Gastrocnemius medialis (tissue), 4 donors: Measurements from ENCODE around the gene GDF10. TPM values are rescaled to one million over a fixed set of nuclear protein-coding genes. Genes with fewer than 3 reads are reported as not detected.

Experiments used
- ATAC-seq, 2 donors: fragments of 150-250 bp; one replicate each; pipeline ENCODE4 v1.9.1; 2016
- DNase-seq, 2 donors: peaks; one replicate each; pipeline ENCODE4 v3.0.0-alpha.2; 2019
- H3K27ac ChIP-seq, 4 donors: fragments of 200-600 bp; sonication (generic); 1 replicate in 1 of 4; 2 replicates in 3 of 4; pipeline ENCODE4 v1.5.1; 2016 to 2018; ENCODE audit warnings: mild to moderate bottlenecking in 2 of 4, moderate library complexity in 1 of 4
- H3K27me3 ChIP-seq, 3 donors: fragments of 200-600 bp; sonication (generic) in 2 of 3; 1 replicate in 1 of 3; 2 replicates in 2 of 3; pipeline versions ENCODE4 v1.5.1 to v1.6.0; 2016 to 2019; ENCODE audit warnings: mild to moderate bottlenecking in 1 of 3, moderate library complexity in 1 of 3
- H3K36me3 ChIP-seq, 2 donors: fragments of 200-600 bp; sonication (generic) in 1 of 2; one replicate each; pipeline ENCODE4 v1.5.1; 2017 to 2018
- H3K4me1 ChIP-seq, 2 donors: fragments of 200-600 bp; sonication (generic) in 1 of 2; one replicate each; pipeline ENCODE4 v1.5.1; 2016 to 2017; ENCODE audit warnings: mild to moderate bottlenecking in 2 of 2
- H3K4me3 ChIP-seq, 4 donors: fragments of 200-600 bp; sonication (generic) in 3 of 4; 1 replicate in 1 of 4; 2 replicates in 3 of 4; pipeline ENCODE4 v1.5.1; 2016 to 2019; ENCODE audit warnings: mild to moderate bottlenecking in 2 of 4
- H3K9me3 ChIP-seq, 3 donors: fragments of 200-600 bp; sonication (generic) in 2 of 3; 1 replicate in 1 of 3; 2 replicates in 2 of 3; pipeline ENCODE4 v1.5.1; 2016 to 2019
- CTCF ChIP-seq, 5 experiments: fragments of 450-650 bp in 3 of 5; fragments of 200-600 bp in 2 of 5; sonication (generic) in 2 of 5; IDR thresholded peaks in 4 of 5; conservative IDR thresholded peaks in 1 of 5; 1 replicate in 4 of 5; 2 replicates in 1 of 5; pipeline ENCODE4 v1.5.1; 2016 to 2019; ENCODE audit warnings: antibody characterized with exemption in 5 of 5, mild to moderate bottlenecking in 3 of 5, moderate library complexity in 3 of 5
- POLR2A ChIP-seq, 2 donors: fragments of 450-650 bp; IDR thresholded peaks; one replicate each; pipeline ENCODE4 v1.6.1; 2017; ENCODE audit warnings: antibody characterized with exemption in 2 of 2, mild to moderate bottlenecking in 2 of 2, moderate library complexity in 2 of 2
- in situ Hi-C, 4 donors: fragments of 200-750 bp; cut with MboI; loops; one replicate each; pipeline versions ENCODE4 v1.15.0 to v1.8.0; 2017; ENCODE audit warnings: low sequenced_read_pairs in 4 of 4
- intact Hi-C: fragments of 100-400 bp; cut with DNase I; formaldehyde crosslinking; loops from one replicate; pipeline ENCODE4 v1.15.1; 2023; ENCODE audit warnings: low total_unique reads
- total RNA-seq, 4 donors: library from RNA; depleted of rRNA; stranded (reverse); fragments of >200 nt; gene quantifications; one replicate each; pipeline versions ENCODE4 v1.1.0 to v1.2.3, GENCODE V29; 2016

The GDF10 gene
- total RNA-seq, 4 donors from 2014 or later: 0.20 to 0.72 (median 0.36) TPM

DNA sequence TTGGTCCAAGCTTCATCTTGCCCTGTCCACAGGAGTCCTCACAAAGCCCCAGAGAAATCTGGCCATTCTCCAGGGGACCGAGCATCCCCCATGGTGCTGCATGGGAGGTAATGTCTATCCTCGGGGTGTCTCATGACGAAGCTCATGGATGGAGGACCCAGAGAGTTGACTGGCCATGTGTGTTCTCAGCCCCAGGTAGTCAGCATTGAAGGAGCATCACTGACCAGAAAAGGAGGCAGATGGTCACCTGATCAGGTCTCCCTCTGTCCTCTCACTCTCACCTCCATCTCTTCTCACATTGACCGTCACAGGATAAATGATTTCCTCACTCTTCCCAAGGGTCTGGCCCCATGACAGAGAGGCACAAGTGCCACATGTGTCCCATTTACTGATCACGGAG, 33.4 kb upstream of the GDF10 start:
- no peak overlapping the region for H3K27ac ChIP-seq
- H3K27me3 ChIP-seq: no peaks in the 10 kb centered on the region
- no peaks in the 10 kb centered on the region for H3K9me3 ChIP-seq
- H3K4me3 ChIP-seq: no peak overlapping the region
- intact Hi-C loops (no loop called here), in situ Hi-C loops (no loop called here)
- no peaks in the 10 kb centered on the region for H3K4me1 ChIP-seq
- H3K36me3 ChIP-seq: no peaks in the 10 kb centered on the region
- DNase-seq (no peak), ATAC-seq (no peak)
- TF ChIP-seq CTCF (IDR thresholded peaks at IDR 0.05 in 4 of 5, conservative IDR thresholded peaks at IDR 0.05 in 1 of 5) (no peak), POLR2A (IDR thresholded peaks at IDR 0.05) (no peak)

- no peak for ATAC-seq
- in situ Hi-C loops: no loop called here
Observed at GRCh38 chr10:47268696-47269095, 31.3 kb upstream of the GDF10 start.

GRCh38 chr10:47269294-47269693, 30.7 kb upstream of the GDF10 start:
- in situ Hi-C loops: no loop called here
- no peak overlapping the region for H3K27ac ChIP-seq
- H3K4me3 ChIP-seq: no peak overlapping the region
- no peaks in the 10 kb centered on the region for H3K27me3 ChIP-seq
- no peaks in the 10 kb centered on the region for H3K9me3 ChIP-seq
- intact Hi-C loops: loop anchor here (1.0 kb wide), 1 partner anchor 222 kb away; no protein-coding TSS in a partner anchor
- TF ChIP-seq POLR2A (IDR thresholded peaks at IDR 0.05): no peak
- peak in 3 of 5 experiments; percentile 22 to 52 (median 36) for TF ChIP-seq CTCF (IDR thresholded peaks at IDR 0.05 in 4 of 5, conservative IDR thresholded peaks at IDR 0.05 in 1 of 5)
- H3K4me1 ChIP-seq: no peaks in the 10 kb centered on the region
- ATAC-seq: peak; percentile 75 to 80
- no peaks in the 10 kb centered on the region for H3K36me3 ChIP-seq
- no peak for DNase-seq

More at GRCh38 chr10:47268696-47269095, 31.3 kb upstream of the GDF10 start:
- intact Hi-C loops: loop anchor here (1.0 kb wide), 1 partner anchor 221 kb away; no protein-coding TSS in a partner anchor
- H3K4me3 ChIP-seq: no peak overlapping the region
- no peaks in the 10 kb centered on the region for H3K27me3 ChIP-seq
- no peaks in the 10 kb centered on the region for H3K36me3 ChIP-seq
- no peaks in the 10 kb centered on the region for H3K9me3 ChIP-seq
- H3K4me1 ChIP-seq: no peaks in the 10 kb centered on the region
- no peak overlapping the region for H3K27ac ChIP-seq
- DNase-seq: no peak
- TF ChIP-seq POLR2A (IDR thresholded peaks at IDR 0.05) (no peak), CTCF (IDR thresholded peaks at IDR 0.05 in 4 of 5, conservative IDR thresholded peaks at IDR 0.05 in 1 of 5) (no peak)

DNA sequence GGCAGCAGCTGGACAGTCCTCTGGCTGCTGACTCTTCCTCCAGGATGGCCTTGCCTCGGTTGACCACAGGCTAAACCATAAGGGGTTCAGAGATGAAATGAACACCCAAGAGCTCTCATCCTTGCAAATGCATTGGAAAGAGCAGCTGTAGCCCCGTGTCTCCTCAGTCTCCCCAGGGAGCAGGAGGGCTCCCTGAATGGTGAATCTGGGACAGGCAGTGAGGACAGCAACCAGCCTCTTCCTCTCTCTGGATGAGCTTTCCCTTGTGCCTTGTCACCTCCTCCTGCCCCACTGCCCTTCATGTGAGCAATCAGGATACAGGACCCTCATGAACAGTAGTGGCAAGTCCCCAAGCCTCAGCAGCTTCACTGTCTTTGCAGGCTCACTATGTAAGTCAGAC, 23.9 kb upstream of the GDF10 start:
- Histone ChIP-seq H3K9me3 (no peaks in the 10 kb centered on the region), H3K27me3 (no peaks in the 10 kb centered on the region), H3K27ac (no peak overlapping the region), H3K36me3 (no peaks in the 10 kb centered on the region), H3K4me1 (no peaks in the 10 kb centered on the region), H3K4me3 (no peak overlapping the region)
- in situ Hi-C loops: no loop called here
- intact Hi-C loops: no loop called here
- TF ChIP-seq CTCF (IDR thresholded peaks at IDR 0.05 in 4 of 5, conservative IDR thresholded peaks at IDR 0.05 in 1 of 5): no peak
- no peak for ATAC-seq
- DNase-seq: no peak
